ENCODE results near the gene DDX54.
"Not testable (repeated sequence)": the region's sequence is repeated elsewhere in the genome, so short reads cannot be mapped to it uniquely, and the experiment has no call there.

The DDX54 gene

GRCh38 chr12:113129664-113130456 lies 55.4 kb downstream of the DDX54 start:
- in situ Hi-C loops (cut with MboI; ENCODE audit: low sequenced_read_pairs, unreplicated experiment) = no loop called here
- TF ChIP-seq, protein P1, sequence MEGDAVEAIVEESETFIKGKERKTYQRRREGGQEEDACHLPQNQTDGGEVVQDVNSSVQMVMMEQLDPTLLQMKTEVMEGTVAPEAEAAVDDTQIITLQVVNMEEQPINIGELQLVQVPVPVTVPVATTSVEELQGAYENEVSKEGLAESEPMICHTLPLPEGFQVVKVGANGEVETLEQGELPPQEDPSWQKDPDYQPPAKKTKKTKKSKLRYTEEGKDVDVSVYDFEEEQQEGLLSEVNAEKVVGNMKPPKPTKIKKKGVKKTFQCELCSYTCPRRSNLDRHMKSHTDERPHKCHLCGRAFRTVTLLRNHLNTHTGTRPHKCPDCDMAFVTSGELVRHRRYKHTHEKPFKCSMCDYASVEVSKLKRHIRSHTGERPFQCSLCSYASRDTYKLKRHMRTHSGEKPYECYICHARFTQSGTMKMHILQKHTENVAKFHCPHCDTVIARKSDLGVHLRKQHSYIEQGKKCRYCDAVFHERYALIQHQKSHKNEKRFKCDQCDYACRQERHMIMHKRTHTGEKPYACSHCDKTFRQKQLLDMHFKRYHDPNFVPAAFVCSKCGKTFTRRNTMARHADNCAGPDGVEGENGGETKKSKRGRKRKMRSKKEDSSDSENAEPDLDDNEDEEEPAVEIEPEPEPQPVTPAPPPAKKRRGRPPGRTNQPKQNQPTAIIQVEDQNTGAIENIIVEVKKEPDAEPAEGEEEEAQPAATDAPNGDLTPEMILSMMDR (IDR thresholded peaks at IDR 0.05; ENCODE audit: borderline replicate concordance, control extremely low read depth, extremely low read depth, insufficient read depth, missing control alignments) = no peak
- no peak for DNase-seq (ENCODE audit: low spot score)

GRCh38 chr12:113128802-113129663 lies 56.2 kb downstream of the DDX54 start:
- in situ Hi-C loops (cut with MboI; ENCODE audit: low sequenced_read_pairs, unreplicated experiment) = no loop called here
- DNase-seq (ENCODE audit: low spot score) = no peak
- TF ChIP-seq, protein P1 (IDR thresholded peaks at IDR 0.05; ENCODE audit: borderline replicate concordance, control extremely low read depth, extremely low read depth, insufficient read depth, missing control alignments) = no peak

DNA sequence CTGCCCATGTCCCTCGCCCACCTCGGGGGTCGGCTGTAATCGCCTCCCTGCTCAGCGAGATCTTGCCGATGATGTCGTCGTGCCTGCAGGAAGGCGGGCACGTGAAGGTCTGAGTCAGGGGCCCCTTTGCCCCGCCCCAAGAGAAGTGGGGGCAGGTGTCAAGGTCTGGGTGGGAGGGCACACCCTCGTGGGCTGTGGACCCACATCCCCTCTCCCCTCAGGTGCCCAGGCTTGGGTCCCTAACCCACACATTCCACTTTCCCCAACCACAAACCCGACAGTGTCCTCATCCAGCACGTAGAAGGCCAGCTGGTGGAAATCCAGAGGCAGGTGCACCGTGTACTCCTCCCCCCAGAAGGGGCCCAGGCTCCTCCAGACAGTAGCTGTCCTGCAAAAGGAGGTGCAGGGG lies 57.5 kb downstream of the DDX54 start:
- TF ChIP-seq, protein P1 (IDR thresholded peaks at IDR 0.05; ENCODE audit: borderline replicate concordance, control extremely low read depth, extremely low read depth, insufficient read depth, missing control alignments) = no peak
- in situ Hi-C loops (cut with MboI; ENCODE audit: low sequenced_read_pairs, unreplicated experiment) = no loop called here
- no peak for DNase-seq (ENCODE audit: low spot score)

DNA sequence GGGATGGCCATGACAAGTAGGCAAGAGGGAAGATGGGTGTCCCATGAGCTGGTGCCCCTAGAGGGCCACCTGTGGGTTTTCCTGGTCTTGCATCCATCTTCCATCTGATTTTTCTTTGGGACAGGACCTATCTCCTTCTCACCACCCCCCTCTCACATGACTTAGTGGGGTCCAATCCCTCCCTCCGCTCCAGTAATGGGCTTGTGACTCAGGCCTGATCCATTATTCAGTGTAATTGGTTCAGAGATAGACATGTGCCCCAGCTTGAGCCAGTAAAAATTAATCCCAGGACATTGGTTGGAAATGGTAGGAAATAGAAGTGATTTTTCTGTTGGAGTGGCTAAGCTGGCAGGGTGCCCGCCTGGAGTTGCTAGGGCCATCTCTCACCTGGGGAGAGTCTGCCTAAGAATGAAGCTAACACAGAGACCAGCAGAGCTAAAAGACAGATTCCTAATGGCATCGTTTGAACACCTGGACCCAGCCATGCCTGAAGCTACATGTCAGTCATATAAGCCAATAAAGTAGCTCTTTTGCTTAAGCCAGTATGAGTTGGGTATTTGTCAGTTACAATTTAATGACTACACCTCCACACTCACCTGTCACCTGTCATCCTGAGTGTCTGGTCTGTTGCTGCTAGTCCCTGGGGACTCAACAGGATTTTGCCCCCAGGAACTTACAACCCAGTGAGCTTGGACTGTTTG lies 64.5 kb downstream of the DDX54 start:
- TF ChIP-seq, protein P1 (IDR thresholded peaks at IDR 0.05; ENCODE audit: borderline replicate concordance, control extremely low read depth, extremely low read depth, insufficient read depth, missing control alignments) = no peak
- no peak for DNase-seq (ENCODE audit: low spot score)
- in situ Hi-C loops (cut with MboI; ENCODE audit: low sequenced_read_pairs, unreplicated experiment) = no loop called here

- in situ Hi-C loops (cut with MboI; ENCODE audit: low sequenced_read_pairs, unreplicated experiment) = no loop called here
- DNase-seq (ENCODE audit: low spot score) = no peak
- TF ChIP-seq, protein P1 (IDR thresholded peaks at IDR 0.05; ENCODE audit: borderline replicate concordance, control extremely low read depth, extremely low read depth, insufficient read depth, missing control alignments) = no peak
These were observed 65.2 kb downstream of the DDX54 start for GRCh38 chr12:113119980-113120669.

DNA sequence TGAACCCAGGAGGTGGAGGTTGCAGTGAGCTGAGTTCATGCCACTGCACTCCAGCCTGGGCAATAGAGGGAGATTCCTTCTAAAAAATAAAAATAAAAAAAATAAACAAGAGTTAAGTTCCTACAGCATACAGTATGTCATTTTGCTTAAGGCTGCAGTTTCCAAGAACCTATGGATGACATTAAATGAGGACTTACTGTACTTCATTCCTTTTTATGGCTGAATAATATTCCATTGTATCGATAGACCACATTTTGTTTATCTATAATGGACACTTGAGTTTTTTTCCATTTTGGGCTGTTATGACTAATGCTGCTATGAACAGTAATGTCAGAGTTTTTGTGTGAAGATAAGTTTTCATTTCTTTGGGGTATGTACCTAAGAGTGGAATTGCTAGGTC lies 67.1 kb downstream of the DDX54 start:
- in situ Hi-C loops (cut with MboI; ENCODE audit: low sequenced_read_pairs, unreplicated experiment) = no loop called here
- TF ChIP-seq, protein P1 (IDR thresholded peaks at IDR 0.05; ENCODE audit: borderline replicate concordance, control extremely low read depth, extremely low read depth, insufficient read depth, missing control alignments) = no peak
- no peak for DNase-seq (ENCODE audit: low spot score)

GRCh38 chr12:113117684-113118083 lies 67.6 kb downstream of the DDX54 start:
- in situ Hi-C loops (cut with MboI; ENCODE audit: low sequenced_read_pairs, unreplicated experiment); DNase-seq (ENCODE audit: low spot score): not testable (repeated sequence)
